ENCODE results near the gene BCKDK. TPM values are rescaled to one million over a fixed set of nuclear protein-coding genes. Genes with fewer than 3 reads are reported as not detected.
A peak's percentile ranks its signal among the peaks of the same experiment; 100 is the strongest.
"Not testable (repeated sequence)": the region's sequence is repeated elsewhere in the genome, so short reads cannot be mapped to it uniquely, and the experiment has no call there.

Gene BCKDK
- total RNA-seq, 3 donors from 2014 or later: 31.8 to 33.6 (median 33.5) TPM

DNA sequence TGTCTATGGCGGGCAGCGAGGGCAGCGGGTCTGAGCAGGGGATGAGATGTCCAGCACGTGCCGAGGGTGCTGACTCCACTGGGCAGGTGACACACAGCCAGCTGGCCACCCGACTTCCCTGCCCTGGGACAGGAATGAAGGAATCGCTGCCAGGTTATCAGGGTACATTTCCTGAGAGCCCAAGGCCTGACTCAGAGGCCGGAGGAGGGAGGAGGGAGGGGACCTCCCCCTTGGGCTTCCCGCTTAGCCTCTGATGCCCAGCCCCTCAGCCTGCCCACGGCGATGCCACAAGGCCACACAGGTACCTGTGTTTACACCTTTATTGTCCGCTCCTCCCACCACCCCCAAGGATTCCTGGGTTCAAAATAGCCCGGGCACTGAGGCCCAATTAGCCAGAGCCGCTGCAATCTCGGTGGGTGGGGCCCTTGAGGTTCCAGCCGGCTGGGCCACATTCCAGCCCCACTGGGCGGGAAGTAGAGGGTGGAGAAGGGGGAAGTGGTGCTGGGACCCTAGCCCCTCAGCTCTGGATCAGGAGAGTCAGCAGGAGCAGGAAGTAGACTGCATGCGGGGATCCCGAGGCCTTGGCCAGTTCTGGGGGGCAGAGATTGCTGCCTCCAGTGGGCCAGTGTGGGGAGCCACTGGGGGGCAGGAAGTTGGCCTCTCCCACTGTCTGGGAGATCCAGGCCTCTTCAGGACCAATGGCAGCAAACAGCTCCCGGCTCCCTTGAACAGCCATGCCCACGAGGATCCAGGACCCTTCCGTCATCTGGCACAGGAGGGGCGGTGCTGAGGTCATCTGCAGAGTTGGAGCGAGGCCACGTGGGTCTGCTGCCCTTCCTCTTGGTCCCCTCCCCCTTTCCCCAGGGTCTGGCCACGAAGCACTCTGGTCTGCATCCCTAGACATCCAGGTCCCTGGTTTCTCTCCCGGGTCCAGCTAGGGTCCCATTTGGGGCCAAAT, 30.7 kb downstream of the BCKDK start:
- H3K27me3 ChIP-seq: no peaks in the 10 kb centered on the region
- peak overlapping the region; percentile 7 to 42 (median 18) for H3K4me3 ChIP-seq
- peak overlapping the region; percentile 87 to 91 for H3K27ac ChIP-seq
- H3K4me1 ChIP-seq: peaks cover 9 to 28% of the 10 kb centered on the region in 2 donors
- intact Hi-C loops (cut with DNase I; ENCODE audit: low total_unique reads): no loop called here
- H3K36me3 ChIP-seq: no peaks in the 10 kb centered on the region
- peak in 1 of 2 donors; percentile 85 for DNase-seq (ENCODE audit: low spot score in 2 of 2)
- TF ChIP-seq POLR2AphosphoS5 (IDR thresholded peaks at IDR 0.05) (peak in 2 of 3 donors; percentile 25 to 64), POLR2A (IDR thresholded peaks at IDR 0.05) (no peak)
- TF ChIP-seq, protein P1, sequence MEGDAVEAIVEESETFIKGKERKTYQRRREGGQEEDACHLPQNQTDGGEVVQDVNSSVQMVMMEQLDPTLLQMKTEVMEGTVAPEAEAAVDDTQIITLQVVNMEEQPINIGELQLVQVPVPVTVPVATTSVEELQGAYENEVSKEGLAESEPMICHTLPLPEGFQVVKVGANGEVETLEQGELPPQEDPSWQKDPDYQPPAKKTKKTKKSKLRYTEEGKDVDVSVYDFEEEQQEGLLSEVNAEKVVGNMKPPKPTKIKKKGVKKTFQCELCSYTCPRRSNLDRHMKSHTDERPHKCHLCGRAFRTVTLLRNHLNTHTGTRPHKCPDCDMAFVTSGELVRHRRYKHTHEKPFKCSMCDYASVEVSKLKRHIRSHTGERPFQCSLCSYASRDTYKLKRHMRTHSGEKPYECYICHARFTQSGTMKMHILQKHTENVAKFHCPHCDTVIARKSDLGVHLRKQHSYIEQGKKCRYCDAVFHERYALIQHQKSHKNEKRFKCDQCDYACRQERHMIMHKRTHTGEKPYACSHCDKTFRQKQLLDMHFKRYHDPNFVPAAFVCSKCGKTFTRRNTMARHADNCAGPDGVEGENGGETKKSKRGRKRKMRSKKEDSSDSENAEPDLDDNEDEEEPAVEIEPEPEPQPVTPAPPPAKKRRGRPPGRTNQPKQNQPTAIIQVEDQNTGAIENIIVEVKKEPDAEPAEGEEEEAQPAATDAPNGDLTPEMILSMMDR (IDR thresholded peaks at IDR 0.05): no peak
- H3K9me3 ChIP-seq: no peaks in the 10 kb centered on the region

DNA sequence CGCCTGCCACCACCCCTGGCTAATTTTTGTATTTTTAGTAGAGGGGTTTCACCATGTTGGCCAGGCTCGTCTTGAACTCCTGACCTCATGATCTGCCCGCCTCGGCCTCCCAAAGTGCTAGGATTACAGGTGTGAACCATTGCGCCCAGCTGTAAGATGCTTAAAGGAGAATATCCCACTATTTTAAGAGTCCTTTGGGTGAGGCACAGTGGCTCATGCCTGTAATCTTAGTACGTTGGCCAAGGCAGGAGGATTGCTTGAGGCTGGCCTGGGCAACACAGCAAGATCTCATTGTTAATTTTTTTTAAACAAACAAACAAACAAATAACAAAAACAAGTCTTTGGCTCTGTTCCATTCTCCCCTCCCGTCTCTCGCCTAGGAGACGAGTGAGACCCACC, 32.9 kb downstream of the BCKDK start:
- DNase-seq (ENCODE audit: low spot score in 2 of 2); H3K9me3 ChIP-seq; H3K27me3 ChIP-seq; intact Hi-C loops (cut with DNase I; ENCODE audit: low total_unique reads); H3K36me3 ChIP-seq: not testable (repeated sequence)
- peak overlapping the region; percentile 87 to 93 for H3K27ac ChIP-seq
- peaks cover 9 to 21% of the 10 kb centered on the region in 2 donors for H3K4me1 ChIP-seq
- peak overlapping the region in 1 of 3 donors; percentile 83 for H3K4me3 ChIP-seq

DNA sequence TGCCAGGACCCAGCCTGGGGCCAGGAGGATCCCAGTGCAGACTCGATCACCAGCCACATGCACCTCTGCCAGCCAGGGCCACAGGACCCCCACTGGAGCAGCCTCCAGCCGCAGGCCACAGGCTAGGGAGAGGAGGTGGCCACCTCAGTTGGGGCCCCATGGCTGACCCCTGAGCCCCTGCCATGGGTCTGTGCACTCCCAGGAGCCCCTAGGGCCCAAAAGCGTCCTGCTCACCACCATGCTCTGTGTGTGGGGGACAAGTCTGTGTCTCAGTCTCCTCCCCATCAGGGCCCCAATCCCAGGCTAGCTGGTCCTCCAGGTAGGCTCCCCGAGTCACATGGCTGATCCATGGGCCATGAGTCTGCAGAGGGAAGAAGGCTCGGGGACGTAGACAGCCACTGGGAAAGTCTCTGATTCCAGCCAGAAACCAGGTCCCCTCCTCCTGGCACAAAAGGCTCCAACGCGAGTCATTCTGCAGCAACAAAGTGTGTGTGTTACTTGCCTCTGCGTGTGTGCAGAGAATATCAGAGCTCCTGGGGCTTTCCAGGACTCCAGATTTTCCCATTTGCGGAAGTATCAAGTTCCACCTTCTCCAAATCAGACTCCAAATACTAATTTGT, 33.4 kb downstream of the BCKDK start:
- TF ChIP-seq POLR2AphosphoS5 (IDR thresholded peaks at IDR 0.05) (peak in 1 of 3 donors; percentile 12), POLR2A (IDR thresholded peaks at IDR 0.05) (no peak)
- TF ChIP-seq, protein P1 (IDR thresholded peaks at IDR 0.05): no peak
- Histone ChIP-seq H3K36me3 (no peaks in the 10 kb centered on the region), H3K27me3 (no peaks in the 10 kb centered on the region), H3K27ac (peak overlapping the region; percentile 87 to 93), H3K9me3 (no peaks in the 10 kb centered on the region), H3K4me1 (peaks cover 9 to 21% of the 10 kb centered on the region in 2 donors), H3K4me3 (peak overlapping the region; percentile 12 to 83 (median 57))
- intact Hi-C loops (cut with DNase I; ENCODE audit: low total_unique reads): no loop called here
- peak in 1 of 2 donors; percentile 59 for DNase-seq (ENCODE audit: low spot score in 2 of 2)

DNA sequence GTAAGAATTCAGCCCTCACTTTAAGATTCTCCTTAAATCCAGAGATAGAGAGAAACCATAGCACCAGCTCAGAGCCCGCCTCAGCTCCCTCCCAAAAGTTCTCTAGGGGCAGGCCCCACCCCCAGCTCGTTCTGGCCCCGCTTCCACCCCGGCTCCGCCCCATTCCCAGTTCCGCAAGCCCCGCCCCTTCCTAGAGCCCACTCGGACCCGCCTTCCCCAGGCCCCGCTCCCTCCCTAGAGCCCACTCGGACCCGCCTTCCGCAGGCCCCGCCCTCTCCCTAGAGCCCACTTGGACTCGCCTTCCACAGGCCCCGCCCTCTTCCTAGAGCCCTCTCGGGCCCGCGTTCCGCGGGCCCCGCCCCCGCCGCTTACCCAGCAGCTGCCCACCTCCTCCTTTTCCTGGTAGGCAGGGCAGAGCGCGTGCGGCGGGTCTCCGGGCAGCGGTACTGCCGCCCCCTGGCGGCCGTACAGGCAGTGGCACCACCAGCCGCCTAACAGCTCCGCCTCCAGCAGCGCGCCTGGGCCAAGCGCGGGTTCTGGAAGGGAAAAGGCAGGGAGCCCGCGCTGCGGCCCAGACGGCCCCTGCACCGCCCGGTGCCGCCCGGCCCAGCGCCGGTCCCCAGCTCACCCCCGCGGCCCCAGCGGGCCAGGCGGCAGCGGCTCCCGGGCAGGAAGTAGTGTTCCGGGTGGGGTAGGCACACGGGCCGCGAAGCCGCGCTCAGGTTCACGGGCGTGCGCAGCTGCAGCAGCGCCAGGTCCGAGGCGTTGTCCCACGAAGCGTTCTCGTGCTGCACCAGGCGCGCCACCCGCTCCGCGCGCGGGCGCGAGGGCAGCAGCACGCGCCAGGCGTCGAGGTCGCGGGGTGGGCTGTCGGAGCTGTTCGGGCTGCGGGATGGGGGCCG, 34.2 kb downstream of the BCKDK start:
- peak; percentile 99 for DNase-seq (ENCODE audit: low spot score in 2 of 2)
- intact Hi-C loops (cut with DNase I; ENCODE audit: low total_unique reads): no loop called here
- H3K27ac ChIP-seq: peak overlapping the region; percentile 87 to 93
- H3K4me3 ChIP-seq: peak overlapping the region; percentile 42 to 83 (median 57)
- H3K27me3 ChIP-seq: no peaks in the 10 kb centered on the region
- H3K4me1 ChIP-seq: peaks cover 9 to 21% of the 10 kb centered on the region in 2 donors
- TF ChIP-seq POLR2AphosphoS5 (IDR thresholded peaks at IDR 0.05) (peak; percentile 47 to 63 (median 51)), POLR2A (IDR thresholded peaks at IDR 0.05) (peak; percentile 34)
- TF ChIP-seq, protein P1 (IDR thresholded peaks at IDR 0.05): peak; percentile 95 to 99 (median 97)
- H3K9me3 ChIP-seq: no peaks in the 10 kb centered on the region
- no peaks in the 10 kb centered on the region for H3K36me3 ChIP-seq

All from breast epithelium (tissue), 4 donors.